NCI-H1048 (cell line): ENCODE measurements around the gene YWHAG.
"Not testable (repeated sequence)": the region's sequence is repeated elsewhere in the genome, so short reads cannot be mapped to it uniquely, and the experiment has no call there.

Source experiments
- DNase-seq: peaks from one replicate; lab custom pipeline; 2025; lab: John Stamatoyannopoulos, UW

YWHAG gene

DNA sequence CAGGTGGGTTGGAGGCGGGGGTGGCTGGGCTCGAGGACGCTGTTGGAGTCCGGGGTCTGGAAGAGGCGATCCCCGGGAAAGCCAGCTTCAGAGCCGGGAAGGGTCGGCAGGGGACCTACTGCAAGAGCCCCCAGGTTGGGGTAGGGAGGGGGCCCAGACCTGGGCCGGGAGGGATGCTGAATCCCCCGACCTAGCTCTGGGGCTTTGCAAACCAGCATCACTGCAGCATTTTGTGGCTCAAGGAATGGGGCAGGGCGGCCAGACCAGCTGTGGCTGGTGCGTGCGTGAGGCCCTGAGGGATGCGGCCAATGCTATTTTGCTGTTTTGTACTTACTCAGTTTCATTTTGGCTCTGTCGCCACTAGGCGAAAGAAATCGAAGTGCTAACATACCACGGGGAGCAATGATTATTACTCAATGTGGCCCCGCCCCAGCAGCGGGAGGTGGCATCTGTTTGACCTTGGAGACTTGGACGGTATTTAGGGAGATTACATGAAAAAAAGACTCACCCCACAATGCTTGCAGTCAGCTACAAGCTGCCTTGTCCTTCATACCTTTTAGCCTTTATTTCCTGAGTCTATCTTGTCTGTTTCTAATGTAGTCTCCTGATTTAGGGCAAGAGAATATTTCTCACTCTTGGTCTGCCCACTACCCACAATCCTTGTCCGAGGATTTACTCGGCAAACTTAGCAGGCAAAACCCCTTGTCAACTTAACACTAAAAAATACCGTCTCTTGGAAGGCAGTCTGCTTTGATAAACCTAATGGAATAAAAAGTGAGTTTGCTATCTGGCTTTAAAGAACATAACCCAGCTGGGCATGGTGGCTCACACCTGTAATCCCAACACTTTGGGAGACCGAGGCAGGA lies 40.1 kb downstream of the YWHAG start:
- no peak for DNase-seq

DNA sequence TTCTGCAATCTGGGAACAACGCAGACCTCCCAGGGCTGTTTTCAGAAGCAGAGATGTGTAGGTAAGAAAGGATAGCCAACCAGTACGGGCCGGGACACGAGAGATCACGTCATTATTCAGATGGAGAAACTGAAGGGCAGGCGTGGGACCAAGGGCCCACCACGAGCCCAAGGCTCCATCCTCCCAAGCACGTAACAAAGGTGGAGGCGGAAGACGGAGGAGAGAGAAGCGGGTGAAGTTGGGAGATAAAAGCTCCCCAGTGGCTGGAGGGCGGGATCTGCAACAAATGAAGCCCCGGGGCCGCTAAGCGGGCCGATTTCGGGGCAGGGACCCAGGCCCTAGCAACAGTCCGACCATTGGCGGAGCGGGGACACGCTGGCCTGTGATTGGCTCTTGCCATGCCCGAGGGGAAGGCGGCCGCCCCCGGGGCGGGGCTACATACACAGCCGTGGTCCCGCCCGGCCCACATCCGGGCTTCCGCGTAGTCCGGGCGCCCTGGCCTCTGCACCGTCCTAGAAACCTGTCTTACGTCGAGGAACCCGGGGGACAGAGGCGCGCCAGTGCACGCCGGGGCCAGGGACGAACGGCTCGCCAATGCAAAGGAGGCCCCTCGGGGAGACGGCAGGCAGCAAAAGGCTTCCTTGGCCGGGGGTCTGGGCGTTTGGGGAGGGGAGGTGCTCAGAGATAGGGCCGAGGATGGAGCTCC lies 40.9 kb downstream of the YWHAG start:
- DNase-seq, result peak; percentile 87

DNA sequence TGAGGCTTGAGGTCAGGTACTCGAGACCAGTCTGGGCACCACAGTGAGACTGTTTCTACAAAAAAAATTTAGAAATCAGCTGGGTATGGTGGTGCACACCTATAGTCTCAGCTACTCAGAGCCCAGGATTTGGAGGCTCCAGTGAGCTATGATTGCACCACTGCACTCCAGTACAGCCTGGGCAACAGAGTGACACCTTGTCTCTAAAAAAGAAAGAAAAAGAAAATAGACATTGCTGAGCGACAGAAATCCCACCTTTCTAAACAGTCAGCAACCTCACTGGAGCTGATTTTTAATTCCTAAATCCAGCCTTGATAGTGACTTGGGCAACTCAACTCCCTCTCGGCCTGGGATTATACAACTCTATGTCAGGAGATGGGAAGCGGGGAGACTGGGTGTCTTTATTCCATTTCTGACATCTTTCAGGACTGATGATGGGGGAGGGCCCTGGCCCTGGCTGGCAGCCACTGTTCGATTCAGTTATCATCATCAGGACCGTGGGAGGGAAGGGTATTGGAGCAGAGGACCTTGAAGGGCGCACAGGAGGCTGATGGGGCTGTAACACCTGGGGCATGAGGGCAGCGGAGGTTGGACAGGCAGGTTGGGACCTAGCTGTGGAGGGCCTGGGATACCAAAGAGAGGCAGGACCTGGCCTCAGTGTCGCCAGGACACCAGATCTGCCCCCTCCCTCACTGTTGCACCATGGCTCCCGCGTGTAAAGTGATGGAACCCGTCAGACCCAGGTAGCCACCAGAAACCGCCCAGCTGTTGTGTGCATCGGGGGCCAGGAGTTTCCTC lies 41.6 kb downstream of the YWHAG start:
- DNase-seq, result no peak

DNA sequence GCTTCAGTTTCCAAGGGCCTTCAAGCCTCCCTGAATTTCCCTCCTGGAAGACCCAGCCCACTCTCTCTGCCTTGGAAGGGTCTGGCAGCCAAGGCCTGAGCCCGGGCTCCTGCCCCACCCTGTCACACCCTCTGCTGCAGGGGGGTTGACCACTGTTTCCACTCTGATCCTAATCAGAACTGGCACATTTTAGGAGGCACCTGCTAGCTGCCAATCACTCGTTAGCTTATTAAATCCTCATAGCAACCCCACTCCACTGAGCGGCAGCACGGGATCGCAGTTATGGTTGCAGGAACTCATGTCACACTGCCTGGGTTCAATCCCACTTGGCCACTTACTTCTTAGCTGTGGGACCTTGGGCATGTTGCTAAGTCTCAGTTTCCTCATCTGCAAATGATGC lies 43.4 kb downstream of the YWHAG start:
- no peak for DNase-seq

DNA sequence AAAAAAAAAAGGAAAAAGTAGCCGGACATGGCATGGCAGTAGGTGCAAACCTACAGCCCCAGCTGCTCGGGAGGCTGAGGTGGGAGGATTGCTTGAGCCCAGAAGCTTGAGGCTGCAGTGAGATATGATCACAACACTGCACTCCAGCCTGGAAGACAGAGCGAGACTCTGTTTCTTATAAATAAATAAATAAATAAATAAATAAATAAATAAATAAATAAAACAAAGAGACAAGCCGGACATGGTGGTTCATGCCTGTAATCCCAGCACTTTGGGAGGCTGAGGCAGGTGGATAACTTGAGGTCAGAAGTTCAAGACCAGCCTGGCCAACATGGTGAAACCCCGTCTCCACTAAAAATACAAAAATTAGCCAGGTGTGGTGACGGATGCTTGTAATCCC lies 44.1 kb downstream of the YWHAG start:
- not testable (repeated sequence) for DNase-seq

DNA sequence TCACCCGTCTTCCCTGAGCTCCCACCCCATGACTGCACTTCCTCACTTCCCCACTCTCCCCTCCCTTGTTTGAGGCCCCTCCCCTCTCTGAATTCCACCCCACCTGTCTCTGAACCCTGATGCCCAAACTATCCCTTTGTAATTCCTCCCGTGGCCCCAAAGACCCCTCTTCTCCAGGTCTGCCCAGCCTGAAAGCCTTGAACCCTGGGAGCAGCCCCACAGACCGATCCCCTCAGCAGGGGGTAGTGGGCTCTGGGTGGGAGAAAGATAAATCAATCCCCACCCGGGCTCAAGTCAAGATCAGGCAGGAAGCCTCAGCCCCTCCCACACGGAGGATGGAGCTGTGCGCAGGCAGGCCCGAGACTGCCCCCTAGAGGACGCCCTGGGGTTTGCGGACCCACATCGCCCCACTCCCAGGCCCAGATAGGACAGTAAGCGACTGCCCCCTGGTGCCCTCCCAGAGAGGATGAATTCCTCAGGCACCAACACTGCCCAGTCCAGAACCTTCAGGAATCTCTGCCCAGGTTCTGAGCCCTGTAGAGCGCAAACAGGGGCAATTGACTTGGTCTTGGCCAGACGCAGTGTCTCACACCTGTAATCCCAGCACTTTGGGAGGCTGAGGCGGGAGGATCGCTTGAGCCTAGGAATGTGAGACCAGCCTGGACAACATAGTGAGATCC lies 44.6 kb downstream of the YWHAG start:
- peak; percentile 79 for DNase-seq

DNA sequence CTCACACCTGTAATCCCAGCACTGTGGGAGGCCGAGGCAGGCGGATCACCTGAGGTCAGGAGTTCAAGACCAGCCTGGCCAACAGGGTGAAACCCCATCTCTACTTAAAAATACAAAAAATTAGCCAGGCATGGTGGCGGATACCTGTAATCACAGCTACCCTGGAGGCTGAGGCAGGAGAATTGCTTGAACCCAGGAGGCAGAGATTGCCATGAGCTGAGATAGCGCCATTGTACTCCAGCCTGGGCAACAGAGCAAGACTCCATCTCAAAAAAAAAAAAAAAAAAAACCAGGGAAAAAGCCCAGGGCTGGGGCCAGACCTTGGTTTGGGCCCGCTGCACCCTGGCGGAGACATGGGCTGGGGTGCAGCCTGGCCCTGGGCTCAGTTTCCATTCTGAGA lies 47.0 kb downstream of the YWHAG start:
- not testable (repeated sequence) for DNase-seq

DNA sequence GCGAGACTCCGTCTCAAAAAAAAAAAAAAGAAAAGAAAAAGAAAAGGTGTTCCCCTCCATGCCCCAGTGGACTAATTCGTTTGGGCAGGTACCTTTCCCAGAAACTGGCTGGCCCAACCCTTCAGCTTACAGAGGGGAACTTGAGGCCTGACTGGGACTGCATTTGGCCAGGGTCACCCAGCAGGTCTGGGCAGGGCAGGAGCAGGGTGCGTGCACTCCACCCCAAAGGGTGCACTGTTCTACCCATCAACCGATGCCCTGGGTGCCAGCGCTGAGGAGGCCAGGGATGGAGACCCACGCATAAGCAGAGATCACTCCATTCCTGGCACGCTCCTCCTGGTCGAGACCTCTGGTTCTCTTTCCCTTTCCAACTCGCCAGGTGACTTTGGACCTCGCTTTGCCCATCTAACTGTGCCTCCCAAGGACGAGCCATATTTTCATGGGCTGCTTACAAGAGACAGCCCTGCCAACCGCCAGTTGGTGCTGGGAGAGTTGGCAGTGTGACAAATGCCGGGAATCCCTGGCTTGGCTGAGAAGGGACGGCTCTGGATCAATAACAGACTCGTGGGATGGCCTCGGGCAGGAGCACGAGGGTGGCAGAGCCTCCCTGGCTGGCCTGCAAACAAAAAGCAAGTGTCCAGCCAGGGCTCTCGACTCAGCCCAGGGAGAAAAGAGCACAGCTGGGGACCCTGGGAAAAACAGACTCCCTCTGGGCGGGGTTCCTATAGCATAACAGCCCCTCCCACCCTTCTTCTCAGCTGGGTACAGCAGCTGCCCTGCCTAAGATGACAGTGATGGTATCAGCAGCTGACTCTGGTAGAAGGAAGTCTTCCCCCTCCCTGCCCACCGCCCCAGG lies 48.5 kb downstream of the YWHAG start:
- no peak for DNase-seq

DNA sequence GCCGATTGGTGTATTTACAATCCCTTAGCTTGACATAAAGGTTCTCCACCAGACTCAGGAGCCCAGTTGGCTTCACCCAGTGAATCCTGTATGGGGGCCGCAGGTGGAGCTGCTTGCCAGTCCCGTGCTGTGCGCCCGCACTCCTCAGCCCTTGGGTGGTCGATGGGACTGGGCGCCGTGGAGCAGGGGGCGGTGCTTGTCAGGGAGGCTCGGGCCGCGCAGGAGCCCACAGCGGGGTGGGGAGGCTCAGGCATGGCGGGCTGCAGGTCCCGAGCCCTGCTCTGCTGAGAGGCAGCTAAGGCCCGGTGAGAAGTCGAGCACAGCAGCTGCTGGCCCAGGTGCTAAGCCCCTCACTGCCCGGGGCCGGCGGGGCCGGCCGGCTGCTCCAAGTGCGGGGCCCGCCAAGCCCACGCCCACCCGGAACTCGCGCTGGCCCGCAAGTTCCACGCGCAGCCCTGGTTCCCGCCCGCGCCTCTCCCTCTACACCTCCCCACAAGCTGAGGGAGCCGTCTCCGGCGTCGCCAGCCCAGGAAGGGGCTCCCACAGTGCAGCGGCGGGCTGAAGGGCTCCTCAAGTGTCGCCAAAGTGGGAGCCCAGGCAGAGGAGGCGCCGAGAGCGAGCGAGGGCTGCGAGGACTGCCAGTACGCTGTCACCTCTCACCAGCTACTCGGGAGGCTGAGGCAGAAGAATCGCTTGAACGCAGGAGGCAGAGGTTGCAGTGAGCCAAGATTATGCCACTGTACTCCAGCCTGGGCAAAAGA lies 49.3 kb downstream of the YWHAG start:
- not testable (repeated sequence) for DNase-seq

DNA sequence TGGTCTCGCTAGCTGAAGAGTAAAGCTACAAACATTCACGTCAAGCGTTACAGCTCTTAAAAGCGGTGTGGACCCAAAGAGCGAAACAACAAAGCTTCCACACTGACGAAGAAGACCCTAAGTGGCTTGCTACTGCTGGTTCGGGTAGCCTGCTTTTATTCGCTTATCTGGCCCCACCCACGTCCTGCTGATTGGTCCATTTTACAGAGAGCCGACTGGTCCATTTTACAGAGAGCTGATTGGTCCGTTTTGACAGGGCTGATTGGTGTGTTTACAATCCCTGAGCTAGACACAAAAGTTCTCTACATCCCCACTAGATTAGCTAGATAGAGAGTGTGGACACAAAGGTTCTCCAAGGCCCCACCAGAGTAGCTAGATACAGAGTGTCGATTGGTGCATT lies 49.9 kb downstream of the YWHAG start:
- not testable (repeated sequence) for DNase-seq

DNA sequence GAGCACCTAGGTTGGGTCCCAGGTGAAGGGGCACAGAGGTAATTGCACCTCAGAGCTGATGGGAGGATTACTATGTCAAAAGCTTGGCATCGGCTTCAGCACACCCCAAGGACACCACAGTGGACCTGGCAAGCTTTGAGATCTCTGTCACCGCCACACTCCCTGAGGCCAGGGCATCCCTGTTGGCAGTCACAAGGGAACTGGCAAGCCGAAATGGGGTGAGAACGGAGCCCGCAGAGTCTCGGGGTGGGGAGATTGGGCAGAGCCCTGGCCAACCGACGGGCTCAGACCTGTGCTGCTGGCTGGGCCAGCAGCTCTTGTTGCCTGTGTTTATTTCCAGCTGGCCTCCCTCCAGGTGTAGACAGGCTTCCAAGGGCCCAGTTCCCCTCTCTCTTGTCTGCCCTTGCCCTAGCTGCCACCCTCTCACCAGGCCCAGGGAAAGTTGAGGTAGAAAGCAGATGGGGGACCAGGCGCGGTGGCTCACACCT lies 53.9 kb downstream of the YWHAG start:
- DNase-seq, result no peak

DNA sequence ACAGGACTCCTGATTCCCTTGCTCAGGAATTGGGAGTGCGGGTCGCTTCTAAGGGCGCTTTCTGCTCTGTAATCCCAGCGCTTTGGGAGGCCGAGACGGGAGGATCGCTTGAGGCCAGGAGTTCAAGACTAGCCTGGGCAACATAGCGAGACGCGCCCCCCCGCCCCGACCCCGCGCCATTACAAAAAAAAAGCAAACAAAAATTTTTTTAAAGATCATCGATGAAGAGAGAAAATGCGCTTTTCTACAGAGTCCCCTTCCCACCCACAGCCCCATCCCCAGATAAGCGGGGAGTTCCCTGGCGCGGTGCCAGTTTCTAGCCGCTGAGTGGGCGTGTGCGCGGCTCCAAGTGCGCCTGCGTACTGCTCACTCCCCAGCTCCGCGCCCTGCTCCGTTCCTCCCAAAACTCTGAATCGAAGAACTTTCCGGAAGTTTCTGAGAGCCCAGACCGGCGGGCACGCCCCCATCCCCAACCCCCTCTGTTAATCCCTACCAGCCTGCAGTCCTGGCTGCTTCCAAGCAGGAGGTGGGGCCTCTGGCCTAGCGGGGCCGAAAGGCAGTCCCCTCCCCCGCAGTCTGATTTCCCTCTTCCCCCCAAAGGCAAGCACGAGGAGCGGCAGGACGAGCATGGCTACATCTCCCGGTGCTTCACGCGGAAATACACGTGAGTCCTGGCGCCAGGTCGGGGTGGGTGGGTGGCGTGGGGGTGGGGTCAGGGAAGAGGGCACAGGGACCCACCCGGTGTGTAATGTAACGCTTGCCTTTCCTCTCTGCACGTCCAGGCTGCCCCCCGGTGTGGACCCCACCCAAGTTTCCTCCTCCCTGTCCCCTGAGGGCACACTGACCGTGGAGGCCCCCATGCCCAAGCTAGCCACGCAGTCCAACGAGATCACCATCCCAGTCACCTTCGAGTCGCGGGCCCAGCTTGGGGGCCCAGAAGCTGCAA lies 55.3 kb downstream of the YWHAG start:
- peak; percentile 80 for DNase-seq

DNA sequence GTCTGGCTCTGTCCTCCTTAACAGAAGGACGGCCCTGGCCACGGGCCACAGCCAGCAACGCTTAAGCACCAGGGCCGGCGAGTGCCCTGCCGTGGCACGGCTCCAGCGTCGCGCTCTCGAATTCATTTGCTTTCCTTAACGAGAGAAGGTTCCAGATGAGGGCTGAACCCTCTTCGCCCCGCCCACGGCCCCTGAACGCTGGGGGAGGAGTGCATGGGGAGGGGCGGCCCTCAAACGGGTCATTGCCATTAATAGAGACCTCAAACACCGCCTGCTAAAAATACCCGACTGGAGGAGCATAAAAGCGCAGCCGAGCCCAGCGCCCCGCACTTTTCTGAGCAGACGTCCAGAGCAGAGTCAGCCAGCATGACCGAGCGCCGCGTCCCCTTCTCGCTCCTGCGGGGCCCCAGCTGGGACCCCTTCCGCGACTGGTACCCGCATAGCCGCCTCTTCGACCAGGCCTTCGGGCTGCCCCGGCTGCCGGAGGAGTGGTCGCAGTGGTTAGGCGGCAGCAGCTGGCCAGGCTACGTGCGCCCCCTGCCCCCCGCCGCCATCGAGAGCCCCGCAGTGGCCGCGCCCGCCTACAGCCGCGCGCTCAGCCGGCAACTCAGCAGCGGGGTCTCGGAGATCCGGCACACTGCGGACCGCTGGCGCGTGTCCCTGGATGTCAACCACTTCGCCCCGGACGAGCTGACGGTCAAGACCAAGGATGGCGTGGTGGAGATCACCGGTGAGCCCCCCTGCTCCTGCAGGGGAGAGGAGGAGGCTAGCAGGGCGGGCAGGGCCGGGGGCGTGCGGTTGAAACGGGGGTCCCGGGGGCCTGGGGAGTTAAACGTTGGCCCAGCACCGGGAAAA lies 56.2 kb downstream of the YWHAG start, which contains the start of gene HSPB1:
Gene HSPB1 (plus strand): TSS at position 327 of the 855 bp plus-strand sequence. CDS start 40 bp downstream, at position 367.
- DNase-seq, result peak; percentile 66

DNA sequence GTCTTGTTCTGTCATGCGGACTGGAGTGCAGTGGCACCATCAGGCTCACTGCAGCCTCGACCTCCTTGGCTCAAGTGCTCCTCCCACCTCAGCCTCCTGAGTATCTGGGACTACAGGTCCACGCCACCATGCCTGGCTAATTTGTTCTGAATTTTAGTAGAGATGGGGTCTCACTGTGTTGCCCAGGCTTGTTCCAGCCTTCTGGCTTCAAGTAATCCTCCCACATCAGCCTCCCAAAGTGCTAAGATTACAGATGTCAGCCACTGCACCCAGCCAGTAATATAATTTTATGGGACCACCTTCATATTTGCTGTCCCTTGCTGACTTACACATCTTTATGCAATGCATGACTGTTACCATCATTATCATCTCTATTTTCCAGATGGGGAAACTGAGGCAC lies 57.8 kb downstream of the YWHAG start:
- no peak for DNase-seq

DNA sequence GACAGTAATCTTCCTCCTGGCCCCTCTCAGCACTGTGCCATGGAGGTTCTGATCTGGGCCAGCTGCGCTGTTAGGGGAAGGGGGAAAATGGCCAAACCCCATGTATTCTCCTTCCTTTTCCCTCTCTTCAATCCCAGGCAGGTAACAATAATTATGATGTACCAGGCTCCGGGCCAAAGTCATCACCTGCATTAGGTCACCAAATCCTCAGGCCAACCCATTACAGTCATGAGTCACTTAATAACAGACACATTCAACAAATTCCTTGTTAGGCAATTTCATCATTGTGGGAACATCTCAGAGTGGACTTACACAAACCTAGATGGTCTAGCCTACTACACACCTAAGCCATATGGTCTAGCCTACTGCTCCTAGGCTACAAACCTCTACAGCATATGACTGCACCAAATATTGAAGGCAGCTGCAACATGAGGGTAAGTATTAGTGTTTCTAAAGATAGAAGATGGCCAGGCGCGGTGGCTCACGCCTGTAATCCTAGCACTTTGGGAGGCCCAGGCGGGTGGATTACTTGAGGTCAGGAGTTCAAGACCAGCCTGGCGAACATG lies 58.5 kb downstream of the YWHAG start:
- no peak for DNase-seq

DNA sequence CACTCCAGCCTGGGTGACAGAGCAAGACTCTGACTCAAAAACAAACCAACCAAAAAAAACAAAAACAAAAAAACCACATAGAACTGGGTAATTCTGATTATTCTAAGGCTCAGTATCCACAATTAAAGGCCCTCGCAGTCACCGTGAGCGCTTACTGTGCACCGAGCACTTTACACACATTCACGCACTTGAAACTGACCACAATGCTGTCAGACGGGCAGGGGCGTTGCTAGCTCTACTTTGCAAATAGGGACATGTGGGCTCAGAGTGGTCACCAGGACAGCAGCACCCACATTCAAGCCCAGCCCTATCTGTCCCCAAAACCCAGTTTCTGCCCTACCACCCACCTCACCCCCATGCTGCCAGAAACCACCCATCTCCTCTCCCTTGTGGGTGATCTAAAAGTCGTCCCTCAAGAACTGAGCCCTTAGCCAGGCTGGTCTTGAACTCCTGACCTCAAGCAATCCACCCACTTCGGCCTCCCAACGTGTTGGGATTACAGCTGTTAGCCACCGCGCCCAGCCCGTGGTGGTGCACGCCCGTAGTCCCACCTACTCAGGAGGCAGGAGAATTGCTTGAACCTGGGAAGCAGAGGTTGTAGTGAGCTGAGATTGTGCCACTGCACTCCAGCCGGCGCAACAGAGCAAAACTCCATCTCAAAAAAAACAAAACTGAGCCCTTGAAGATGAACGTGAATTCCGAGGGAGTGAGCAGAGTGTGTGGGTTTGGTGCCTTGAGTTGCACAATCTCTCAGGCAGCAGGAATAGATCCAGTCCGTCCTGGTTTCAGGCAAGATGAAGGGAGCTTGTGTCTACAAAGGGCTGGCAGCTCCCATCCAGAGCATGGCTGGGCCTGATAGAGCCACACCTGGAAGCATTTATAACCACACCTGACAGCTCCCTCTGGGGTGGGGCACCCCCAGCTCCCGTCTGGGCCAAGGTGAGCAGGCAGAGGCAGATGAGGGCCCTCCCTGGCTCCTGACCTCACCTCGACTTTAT lies 61.7 kb downstream of the YWHAG start:
- DNase-seq, result no peak
